HG02588 (cell line): ENCODE measurements around the gene GPR34.

Experiments used
- ATAC-seq: cut with Tn5 transposase; IDR thresholded peaks from one replicate; pipeline ENCODE4 v1.9.1; 2021; ENCODE audit warnings: mild to moderate bottlenecking, moderate library complexity; ENCODE audit not compliant: unreplicated experiment

The GPR34 gene

DNA sequence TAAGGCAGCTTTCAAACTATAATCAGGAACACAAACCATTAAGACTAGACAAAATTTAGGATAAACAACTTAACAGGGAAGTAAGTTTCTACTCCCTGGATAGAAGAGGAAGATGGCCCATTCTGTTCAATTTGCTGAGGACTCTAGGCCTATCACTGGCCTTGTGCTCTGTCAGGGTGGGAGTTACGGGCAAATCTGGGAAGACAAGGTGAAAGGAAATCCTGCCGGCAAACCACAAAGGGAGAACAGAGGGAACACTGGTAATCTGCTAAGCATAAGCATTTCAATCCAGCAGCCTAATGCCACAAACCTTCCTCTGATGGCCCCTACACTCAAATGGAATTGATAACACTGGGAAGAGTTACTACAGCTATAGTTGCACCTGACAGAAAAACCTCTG is 43.5 kb downstream of the GPR34 start:
- no peak for ATAC-seq

- ATAC-seq = peak; percentile 98
These were observed 45.2 kb downstream of the GPR34 start for GRCh38 chrX:41733939-41734338.

- no peak for ATAC-seq
These were observed 45.8 kb downstream of the GPR34 start for GRCh38 chrX:41734530-41734929.

- ATAC-seq = no peak
These were observed 48.3 kb downstream of the GPR34 start for GRCh38 chrX:41737065-41737464.

GRCh38 chrX:41739871-41740270 is 51.1 kb downstream of the GPR34 start:
- ATAC-seq = no peak
